K562 (cell line): Measurements from ENCODE around the gene LAP3. TPM values are rescaled to one million over a fixed set of nuclear protein-coding genes. Genes with fewer than 3 reads are reported as not detected.
"Not testable (repeated sequence)": the region's sequence is repeated elsewhere in the genome, so short reads cannot be mapped to it uniquely, and the experiment has no call there.

Source experiments
- ATAC-seq: fragments of 200-7000 bp; cut with Tn5 transposase; 3 replicates; pipeline ENCODE4 v1.9.1; 2020; ENCODE audit warnings: moderate library complexity
- BruUV-seq: library from RNA; stranded (reverse); fragments of 400-500 nt; replicated peaks from 2 replicates; lab custom pipeline; 2021; lab: Mats Ljungman, UMichigan
- CTCF ChIA-PET: fragments of 300-600 bp; formaldehyde crosslinking; extraction: SDS; loops from one replicate; lab custom pipeline; 2021; ENCODE audit warnings: low intra/inter-chr PET ratio; lab: Yijun Ruan, JAX
- POLR2A ChIA-PET: fragments of 300-600, 350-650 bp; sonication (Branson Sonifier 250); formaldehyde crosslinking; extraction: SDS; loops from one replicate; lab custom pipeline; 2021; ENCODE audit warnings: antibody characterized with exemption, inconsistent platforms; lab: Yijun Ruan, JAX
- DNase-seq, 4 experiments: peaks; one replicate each; pipeline versions ENCODE4 v3.0.0 to v3.0.0-alpha.2; 2011 to 2018; ENCODE audit warnings: low spot score in 3 of 4, mixed read lengths in 3 of 4; ENCODE audit errors: extremely low read depth in 1 of 4
- FAIRE-seq: peaks from 2 replicates; lab custom pipeline; 2011; peaks lifted over from hg19 to GRCh38; lab: Jason Lieb, UNC
- H2AFZ ChIP-seq: 2 replicates; pipeline ENCODE4 v1.6.0; 2011; ENCODE audit warnings: low read depth, low read length, control low read depth, inconsistent platforms
- H3K27ac ChIP-seq: fragments of 200-600 bp; 3 replicates; pipeline ENCODE4 v1.8.0; 2011; ENCODE audit warnings: low read depth, mild to moderate bottlenecking, control low read depth, inconsistent platforms, low read length, moderate library complexity, mixed read lengths; ENCODE audit errors: extremely low read depth
- H3K27me3 ChIP-seq, 2 experiments: fragments of 300-600 bp in 1 of 2; 2 replicates in 1 of 2; 3 replicates in 1 of 2; pipeline versions ENCODE4 v1.6.0 to v1.8.0; 2011; ENCODE audit warnings: inconsistent platforms in 2 of 2, low read length in 2 of 2, mild to moderate bottlenecking in 1 of 2, mixed read lengths in 1 of 2, moderate library complexity in 1 of 2; ENCODE audit not compliant: control insufficient read depth in 2 of 2, insufficient read depth in 2 of 2
- H3K36me3 ChIP-seq: fragments of 300-600 bp; 3 replicates; pipeline ENCODE4 v1.8.0; 2011; ENCODE audit warnings: mild to moderate bottlenecking, low read length, inconsistent platforms; ENCODE audit not compliant: control insufficient read depth, insufficient read depth
- H3K4me1 ChIP-seq, 2 experiments: fragments of 200-600 bp in 1 of 2; replicated peaks in 1 of 2; 2 replicates in 1 of 2; 3 replicates in 1 of 2; pipeline versions ENCODE4 v1.5.1 to v1.8.0; 2011; ENCODE audit warnings: inconsistent platforms in 2 of 2, low read length in 2 of 2, mild to moderate bottlenecking in 1 of 2, mixed read lengths in 1 of 2, moderate library complexity in 1 of 2; ENCODE audit not compliant: control insufficient read depth in 2 of 2, insufficient read depth in 2 of 2
- H3K4me2 ChIP-seq: 2 replicates; pipeline ENCODE4 v1.6.1; 2011; ENCODE audit warnings: low read length, control low read depth, inconsistent platforms, mixed read lengths; ENCODE audit not compliant: insufficient read depth
- H3K4me3 ChIP-seq: fragments of 200-600 bp; sonication (generic), shearing (Covaris generic); 2 replicates; pipeline ENCODE4 v1.5.1; 2016; ENCODE audit warnings: control low read depth, inconsistent platforms
- H3K79me2 ChIP-seq: fragments of 200-600 bp; 3 replicates; pipeline ENCODE4 v1.8.0; 2011; ENCODE audit warnings: low read length, inconsistent platforms; ENCODE audit not compliant: control insufficient read depth, insufficient read depth
- H3K9ac ChIP-seq, 2 experiments: 2 replicates each; pipeline versions ENCODE4 v1.6.0 to v1.6.1; 2011; ENCODE audit warnings: low read depth in 2 of 2, low read length in 2 of 2, control low read depth in 1 of 2, inconsistent platforms in 1 of 2, mild to moderate bottlenecking in 1 of 2, mixed read lengths in 1 of 2; ENCODE audit not compliant: insufficient read depth in 1 of 2
- H3K9me1 ChIP-seq: one replicate; pipeline ENCODE4 v1.6.0; 2011; ENCODE audit warnings: inconsistent platforms, mild to moderate bottlenecking, low read length, moderate library complexity; ENCODE audit not compliant: control insufficient read depth, insufficient read depth
- H3K9me3 ChIP-seq: replicated peaks from 2 replicates; pipeline ENCODE4 v1.5.1; 2011; ENCODE audit warnings: low read depth, low read length, inconsistent platforms; ENCODE audit not compliant: control insufficient read depth, insufficient read depth
- H4K20me1 ChIP-seq: replicated peaks from 2 replicates; pipeline ENCODE4 v1.6.1; 2011; ENCODE audit warnings: low read length, inconsistent platforms, mixed read lengths; ENCODE audit not compliant: control insufficient read depth, insufficient read depth
- NCOA4 ChIP-seq: fragments of 450-650 bp; IDR thresholded peaks from 2 replicates; pipeline ENCODE4 v1.6.1; 2018; ENCODE audit warnings: mild to moderate bottlenecking; ENCODE audit not compliant: partially characterized antibody
- TARDBP ChIP-seq: fragments of 450-650 bp; IDR thresholded peaks from 2 replicates; pipeline ENCODE4 v1.6.1; 2016
- ZBTB17 ChIP-seq: fragments of 450-650 bp; formaldehyde crosslinking; IDR thresholded peaks from 2 replicates; pipeline ENCODE4 v1.4.0; 2020; ENCODE audit warnings: mild to moderate bottlenecking
- WGBS: fragments of 100-300 bp; shearing (Covaris generic); methylation state at CpG from one replicate; pipeline ENCODE4 v1.1.6; 2016; ENCODE audit warnings: low coverage, mixed read lengths; ENCODE audit not compliant: insufficient coverage; ENCODE audit errors: missing lambda C conversion rate; 5-methylcytosine and 5-hydroxymethylcytosine counted together
- in situ Hi-C: fragments of 300-500 bp; cut with MboI; formaldehyde crosslinking; loops from 4 replicates; pipeline ENCODE4 v1.15.0; 2018; ENCODE audit warnings: inconsistent platforms, mixed read lengths
- intact Hi-C: fragments of 100-400 bp; cut with micrococcal nuclease; formaldehyde crosslinking; loops from 2 replicates; pipeline ENCODE4 v1.14.2; 2022
- polyA plus RNA-seq, 8 experiments: library from polyadenylated mRNA; depleted of rRNA in 4 of 8; stranded (reverse) in 5 of 8; unstranded in 3 of 8; fragments of >200 nt; fragmentation: Nextera tagmentation in 2 of 8; fragmentation: Illumina TruSeq in 1 of 8; extraction: Ambion mirVana in 2 of 8; extraction: Trizol in 1 of 8; gene quantifications; 2 replicates each; pipeline versions ENCODE4 v1.2.1 to v1.2.3, GENCODE V29; 2011 to 2014; ENCODE audit warnings: inconsistent platforms in 1 of 8, missing spikeins in 1 of 8
- total RNA-seq, 7 experiments: library from RNA; depleted of rRNA in 6 of 7; stranded (reverse); fragments of >200 nt in 6 of 7; fragmentation: Illumina TruSeq in 2 of 7; extraction: Trizol in 2 of 7; gene quantifications; 2 replicates each; pipeline versions ENCODE4 v1.2.1 to v1.2.3, GENCODE V29; 2011 to 2021; ENCODE audit warnings: low replicate concordance in 1 of 7
- TF ChIP-seq, protein P1 (sequence below): fragments of 250-450 bp; sonication (Bioruptor Pico); IDR thresholded peaks from 2 replicates; pipeline ENCODE4 v1.8.0; 2022; ENCODE audit warnings: inconsistent platforms, mild to moderate bottlenecking, moderate library complexity, borderline replicate concordance

The LAP3 gene
- total and polyA plus RNA-seq, 9 of the 15 experiments (the other 6 are each of a cell fraction or from before 2014, with no cell fraction given): 82.3 to 170 (median 107) TPM

DNA sequence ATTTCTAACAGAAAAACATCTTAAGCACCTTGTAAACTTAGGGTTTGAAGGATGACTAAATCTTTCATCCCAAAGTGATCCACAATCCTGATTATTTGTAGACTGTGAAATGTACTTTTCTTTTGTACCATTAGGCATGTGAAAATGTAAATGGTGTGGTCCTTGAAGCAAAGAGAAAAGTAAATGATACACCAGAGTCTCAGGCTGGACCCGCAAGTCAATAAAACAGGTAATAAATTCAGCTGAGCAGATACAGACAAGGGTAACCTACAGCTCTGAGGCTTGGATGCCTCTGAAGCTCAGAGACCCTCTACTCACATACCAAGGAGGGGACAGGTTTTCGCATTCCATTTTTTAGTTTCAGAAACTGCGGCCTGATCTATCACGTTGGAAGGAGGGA lies 2.8 kb upstream of the LAP3 start (continued):
- TF ChIP-seq, protein P1, sequence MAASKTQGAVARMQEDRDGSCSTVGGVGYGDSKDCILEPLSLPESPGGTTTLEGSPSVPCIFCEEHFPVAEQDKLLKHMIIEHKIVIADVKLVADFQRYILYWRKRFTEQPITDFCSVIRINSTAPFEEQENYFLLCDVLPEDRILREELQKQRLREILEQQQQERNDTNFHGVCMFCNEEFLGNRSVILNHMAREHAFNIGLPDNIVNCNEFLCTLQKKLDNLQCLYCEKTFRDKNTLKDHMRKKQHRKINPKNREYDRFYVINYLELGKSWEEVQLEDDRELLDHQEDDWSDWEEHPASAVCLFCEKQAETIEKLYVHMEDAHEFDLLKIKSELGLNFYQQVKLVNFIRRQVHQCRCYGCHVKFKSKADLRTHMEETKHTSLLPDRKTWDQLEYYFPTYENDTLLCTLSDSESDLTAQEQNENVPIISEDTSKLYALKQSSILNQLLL (CRISPR knock-in tag): no peak
- no peak for TF ChIP-seq NCOA4
- no peak for TF ChIP-seq ZBTB17 (CRISPR knock-in tag)
- no peak for TF ChIP-seq TARDBP
- TF ChIP-seq, all 486 proteins: peak for 0

DNA sequence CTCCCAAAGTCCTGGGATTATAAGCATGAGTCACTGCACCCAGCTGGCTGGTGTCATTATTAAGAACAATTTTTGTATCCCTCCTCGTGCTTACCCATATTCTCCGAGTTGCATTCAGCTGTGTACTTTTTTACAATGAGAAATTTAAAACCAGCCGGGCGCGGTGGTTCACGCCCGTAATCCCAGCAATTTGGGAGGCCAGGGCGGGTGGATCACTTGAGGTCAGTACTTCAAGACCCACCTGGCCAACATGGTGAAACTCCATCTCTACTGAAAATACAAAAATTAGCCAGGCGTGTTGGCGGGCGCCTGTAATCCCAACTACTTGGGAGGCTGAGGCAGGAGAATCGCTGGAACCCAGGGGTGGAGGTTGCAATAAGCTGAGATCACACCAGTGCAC lies 1.8 kb upstream of the LAP3 start:
- DNase-seq: not testable (repeated sequence)

More for the DNA sequence above, 1.8 kb upstream of the LAP3 start:
- H4K20me1 ChIP-seq, H3K4me1 ChIP-seq, BruUV-seq, H3K9me1 ChIP-seq, in situ Hi-C loops, H2AFZ ChIP-seq, H3K4me3 ChIP-seq, H3K9ac ChIP-seq, FAIRE-seq, H3K27me3 ChIP-seq, intact Hi-C loops, ATAC-seq, H3K9me3 ChIP-seq, H3K4me2 ChIP-seq, H3K27ac ChIP-seq, H3K36me3 ChIP-seq: not testable (repeated sequence)
- WGBS: 75% methylated on average over 11 of the region's 12 CpGs
- POLR2A ChIA-PET: interaction anchor here (0.7 to 1.1 kb wide), 4 partner anchors 23 to 40 kb away, joined by 3 to 6 read pairs (median 3); partner anchors contain the start of gene MED28
- CTCF ChIA-PET: interaction anchor here (0.7 kb wide), 2 partner anchors 122 to 353 kb away, joined by 3 read pairs; no protein-coding TSS in a partner anchor
- H3K79me2 ChIP-seq: peaks cover 24% of the 10 kb centered on the region
